ENCODE results near the gene GRIP1. TPM values are rescaled to one million over a fixed set of nuclear protein-coding genes. Genes with fewer than 3 reads are reported as not detected.

Gene GRIP1
- total and polyA plus RNA-seq, 2 experiments from 2014 or later, result 5.1 to 13.7 TPM

GRCh38 chr12:66600903-66601302 lies 78.0 kb downstream of the GRIP1 start:
- Histone ChIP-seq H3K36me3 (ENCODE audit: insufficient read depth) (no peaks in the 10 kb centered on the region), H3F3A (replicated peaks; ENCODE audit: low read depth) (no peaks in the 10 kb centered on the region), H2AFZ (no peak overlapping the region), H3K4me2 (no peak overlapping the region), H3K4me1 (ENCODE audit: insufficient read depth) (peaks cover 39% of the 10 kb centered on the region), H3K27ac (ENCODE audit: low read depth) (no peak overlapping the region), H3K79me2 (replicated peaks; ENCODE audit: insufficient read depth) (no peaks in the 10 kb centered on the region), H3K9me2 (ENCODE audit: insufficient read depth) (no peaks in the 10 kb centered on the region), H3K4me3 (no peak overlapping the region), H3K27me3 (ENCODE audit: insufficient read depth) (no peaks in the 10 kb centered on the region), H4K20me1 (replicated peaks; ENCODE audit: insufficient read depth) (no peaks in the 10 kb centered on the region)
- Mint-ChIP-seq H3K36me3 (ENCODE audit: low read depth) (no peaks in the 10 kb centered on the region), H3K9me3 (no peaks in the 10 kb centered on the region), H3K27me3 (ENCODE audit: insufficient read depth, low read depth, poor library complexity) (no peaks in the 10 kb centered on the region), H3K4me3 (no peak overlapping the region), H3K4me1 (peaks cover 51% of the 10 kb centered on the region), H3K27ac (no peak overlapping the region)
- ATAC-seq (no peak), DNase-seq (ENCODE audit: low spot score) (no peak)
- TF ChIP-seq CTCF (conservative IDR thresholded peaks at IDR 0.05; ENCODE audit: low read depth in 2 of 2) (no peak), ZNF114 (CRISPR knock-in tag; IDR thresholded peaks at IDR 0.05) (no peak), POLR2AphosphoS5 (IDR thresholded peaks at IDR 0.05; ENCODE audit: low read depth) (no peak), NANOG (IDR thresholded peaks at IDR 0.05; ENCODE audit: borderline replicate concordance) (no peak), ZNF462 (CRISPR knock-in tag; IDR thresholded peaks at IDR 0.05) (no peak), JUNB (IDR thresholded peaks at IDR 0.05; ENCODE audit: unreplicated experiment) (no peak), CREB1 (CRISPR knock-in tag; IDR thresholded peaks at IDR 0.05; ENCODE audit: low read depth) (no peak), EZH2phosphoT487 (IDR thresholded peaks at IDR 0.05; ENCODE audit: unreplicated experiment) (no peak), EZH2 (IDR thresholded peaks at IDR 0.05; ENCODE audit: low read depth, unreplicated experiment) (no peak), STAT1 (IDR thresholded peaks at IDR 0.05; ENCODE audit: unreplicated experiment) (no peak), ZNF331 (CRISPR knock-in tag; IDR thresholded peaks at IDR 0.05; ENCODE audit: low read depth) (no peak)
- TF ChIP-seq, protein P1, sequence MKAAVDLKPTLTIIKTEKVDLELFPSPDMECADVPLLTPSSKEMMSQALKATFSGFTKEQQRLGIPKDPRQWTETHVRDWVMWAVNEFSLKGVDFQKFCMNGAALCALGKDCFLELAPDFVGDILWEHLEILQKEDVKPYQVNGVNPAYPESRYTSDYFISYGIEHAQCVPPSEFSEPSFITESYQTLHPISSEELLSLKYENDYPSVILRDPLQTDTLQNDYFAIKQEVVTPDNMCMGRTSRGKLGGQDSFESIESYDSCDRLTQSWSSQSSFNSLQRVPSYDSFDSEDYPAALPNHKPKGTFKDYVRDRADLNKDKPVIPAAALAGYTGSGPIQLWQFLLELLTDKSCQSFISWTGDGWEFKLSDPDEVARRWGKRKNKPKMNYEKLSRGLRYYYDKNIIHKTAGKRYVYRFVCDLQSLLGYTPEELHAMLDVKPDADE (IDR thresholded peaks at IDR 0.05), result no peak
- TF ChIP-seq, protein P2, sequence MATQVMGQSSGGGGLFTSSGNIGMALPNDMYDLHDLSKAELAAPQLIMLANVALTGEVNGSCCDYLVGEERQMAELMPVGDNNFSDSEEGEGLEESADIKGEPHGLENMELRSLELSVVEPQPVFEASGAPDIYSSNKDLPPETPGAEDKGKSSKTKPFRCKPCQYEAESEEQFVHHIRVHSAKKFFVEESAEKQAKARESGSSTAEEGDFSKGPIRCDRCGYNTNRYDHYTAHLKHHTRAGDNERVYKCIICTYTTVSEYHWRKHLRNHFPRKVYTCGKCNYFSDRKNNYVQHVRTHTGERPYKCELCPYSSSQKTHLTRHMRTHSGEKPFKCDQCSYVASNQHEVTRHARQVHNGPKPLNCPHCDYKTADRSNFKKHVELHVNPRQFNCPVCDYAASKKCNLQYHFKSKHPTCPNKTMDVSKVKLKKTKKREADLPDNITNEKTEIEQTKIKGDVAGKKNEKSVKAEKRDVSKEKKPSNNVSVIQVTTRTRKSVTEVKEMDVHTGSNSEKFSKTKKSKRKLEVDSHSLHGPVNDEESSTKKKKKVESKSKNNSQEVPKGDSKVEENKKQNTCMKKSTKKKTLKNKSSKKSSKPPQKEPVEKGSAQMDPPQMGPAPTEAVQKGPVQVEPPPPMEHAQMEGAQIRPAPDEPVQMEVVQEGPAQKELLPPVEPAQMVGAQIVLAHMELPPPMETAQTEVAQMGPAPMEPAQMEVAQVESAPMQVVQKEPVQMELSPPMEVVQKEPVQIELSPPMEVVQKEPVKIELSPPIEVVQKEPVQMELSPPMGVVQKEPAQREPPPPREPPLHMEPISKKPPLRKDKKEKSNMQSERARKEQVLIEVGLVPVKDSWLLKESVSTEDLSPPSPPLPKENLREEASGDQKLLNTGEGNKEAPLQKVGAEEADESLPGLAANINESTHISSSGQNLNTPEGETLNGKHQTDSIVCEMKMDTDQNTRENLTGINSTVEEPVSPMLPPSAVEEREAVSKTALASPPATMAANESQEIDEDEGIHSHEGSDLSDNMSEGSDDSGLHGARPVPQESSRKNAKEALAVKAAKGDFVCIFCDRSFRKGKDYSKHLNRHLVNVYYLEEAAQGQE (IDR thresholded peaks at IDR 0.05; ENCODE audit: unreplicated experiment), result no peak
